PC-9 (cell line): Measurements from ENCODE around the gene DNAH9. TPM values are rescaled to one million over a fixed set of nuclear protein-coding genes. Genes with fewer than 3 reads are reported as not detected.
"Not testable (repeated sequence)": the region's sequence is repeated elsewhere in the genome, so short reads cannot be mapped to it uniquely, and the experiment has no call there.

ENCODE experiments used
- BruUV-seq: library from RNA; stranded (reverse); fragments of 400-500 nt; replicated peaks from 2 replicates; lab custom pipeline; 2021; lab: Mats Ljungman, UMichigan
- CTCF ChIA-PET: fragments of 300-600 bp; sonication (Branson Sonifier 250); formaldehyde crosslinking; loops from one replicate; lab custom pipeline; 2022; ENCODE audit warnings: antibody characterized with exemption; lab: Charles Lee
- POLR2A ChIA-PET: fragments of 300-600 bp; sonication (Branson Sonifier 250); formaldehyde crosslinking; loops from one replicate; lab custom pipeline; 2022; ENCODE audit warnings: antibody characterized with exemption; ENCODE audit not compliant: unreplicated experiment; lab: Charles Lee
- DNase-seq, 2 experiments: peaks; one replicate each; pipeline versions ENCODE4 v3.0.0 to v3.0.0-alpha.2; 2015 to 2022; ENCODE audit warnings: mixed read lengths in 1 of 2
- H2AFZ ChIP-seq: fragments of 200-600 bp; sonication (generic); 2 replicates; pipeline ENCODE4 v1.8.1; 2017; ENCODE audit warnings: antibody characterized with exemption
- H3F3A ChIP-seq: fragments of 200-600 bp; sonication (generic); 2 replicates; pipeline ENCODE4 v1.8.1; 2017; ENCODE audit warnings: antibody characterized with exemption, mild to moderate bottlenecking, low read depth; ENCODE audit not compliant: insufficient read depth
- H3K27ac ChIP-seq: fragments of 200-600 bp; sonication (generic); 2 replicates; pipeline ENCODE4 v1.6.1; 2016; ENCODE audit warnings: mixed run types
- H3K27me3 ChIP-seq: fragments of 200-600 bp; sonication (generic); 2 replicates; pipeline ENCODE4 v1.6.1; 2016; ENCODE audit warnings: low read depth, mixed run types; ENCODE audit not compliant: insufficient read depth
- H3K36me3 ChIP-seq: fragments of 200-600 bp; sonication (generic); 2 replicates; pipeline ENCODE4 v1.6.1; 2016; ENCODE audit warnings: low read depth, mixed run types
- H3K4me1 ChIP-seq: fragments of 200-600 bp; sonication (generic); replicated peaks from 2 replicates; pipeline ENCODE4 v1.6.1; 2016; ENCODE audit warnings: mixed run types; ENCODE audit not compliant: insufficient read depth
- H3K4me2 ChIP-seq: fragments of 200-600 bp; sonication (generic); 2 replicates; pipeline ENCODE4 v1.6.1; 2017; ENCODE audit warnings: mixed run types
- H3K4me3 ChIP-seq: fragments of 200-600 bp; sonication (generic); 2 replicates; pipeline ENCODE4 v1.6.1; 2016; ENCODE audit warnings: mixed run types
- H3K79me2 ChIP-seq: fragments of 200-600 bp; sonication (generic); 2 replicates; pipeline ENCODE4 v1.6.1; 2017; ENCODE audit warnings: low read depth, mixed run types
- H3K9me2 ChIP-seq: fragments of 200-600 bp; sonication (generic); 2 replicates; pipeline ENCODE4 v1.8.1; 2017; ENCODE audit warnings: mild to moderate bottlenecking; ENCODE audit not compliant: insufficient read depth
- H3K9me3 ChIP-seq: fragments of 200-600 bp; sonication (generic); 2 replicates; pipeline ENCODE4 v1.8.1; 2016; ENCODE audit warnings: low read depth; ENCODE audit not compliant: insufficient read depth
- H4K20me1 ChIP-seq: fragments of 200-600 bp; sonication (generic); 2 replicates; pipeline ENCODE4 v1.8.1; 2017; ENCODE audit not compliant: insufficient read depth
- CTCF ChIP-seq: fragments of 200-600 bp; sonication (generic); conservative IDR thresholded peaks from 2 replicates; pipeline ENCODE4 v1.6.1; 2017; ENCODE audit warnings: mixed run types, antibody characterized with exemption, mild to moderate bottlenecking, moderate library complexity
- EZH2 ChIP-seq: fragments of 200-600 bp; sonication (generic); IDR thresholded peaks from 2 replicates; pipeline ENCODE4 v1.8.0; 2017; ENCODE audit warnings: antibody characterized with exemption, low read depth
- intact Hi-C: fragments of 100-400 bp; cut with micrococcal nuclease; formaldehyde crosslinking; loops from one replicate; pipeline ENCODE4 v1.10.0; 2022; ENCODE audit not compliant: unreplicated experiment
- total RNA-seq: library from RNA; stranded (reverse); gene quantifications from 2 replicates; pipeline ENCODE4 v1.2.3, GENCODE V29; 2021

DNAH9 gene
- total RNA-seq, 1 experiment from 2014 or later = not detected

DNA sequence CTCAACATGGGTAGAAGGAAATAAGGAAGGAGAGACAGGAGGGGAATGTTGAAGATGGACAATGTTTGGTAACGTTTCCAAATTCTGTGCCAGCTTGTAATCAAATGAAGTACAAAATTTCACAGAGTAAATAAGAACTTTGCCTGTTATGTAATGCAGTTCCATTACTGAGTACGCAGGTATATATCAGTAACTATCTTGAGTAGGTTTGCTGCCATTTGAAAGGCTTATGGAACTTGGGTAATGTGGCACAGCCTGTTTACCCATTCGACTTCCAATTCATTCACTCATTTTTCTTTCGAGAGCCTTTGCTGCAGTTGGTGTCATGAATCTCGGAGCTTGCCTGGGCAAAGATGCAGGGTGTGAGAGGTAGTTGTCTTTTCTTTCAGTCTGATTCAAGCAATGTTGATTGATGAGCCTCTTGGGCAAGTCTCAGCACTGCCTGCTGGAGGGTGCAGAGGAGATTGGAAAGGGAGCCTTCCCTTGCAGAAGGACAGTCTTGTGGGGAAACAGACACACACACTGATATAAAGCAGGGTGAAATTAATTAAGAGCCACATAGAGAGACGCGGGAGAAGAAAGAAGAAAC lies 345.6 kb downstream of the DNAH9 start:
- TF ChIP-seq CTCF = no peak
- TF ChIP-seq EZH2 = no peak
- H3K27ac ChIP-seq = no peak overlapping the region
- no peaks in the 10 kb centered on the region for H3F3A ChIP-seq
- no peak for DNase-seq
- BruUV-seq = no TSS peak
- ChIA-PET POLR2A (no interaction called here), CTCF (no interaction called here)
- no peak overlapping the region for H3K4me3 ChIP-seq
- no peak overlapping the region for H3K4me2 ChIP-seq
- H3K9me2 ChIP-seq = no peaks in the 10 kb centered on the region
- no peaks in the 10 kb centered on the region for H3K9me3 ChIP-seq
- H3K4me1 ChIP-seq = no peaks in the 10 kb centered on the region
- H3K36me3 ChIP-seq = no peaks in the 10 kb centered on the region
- no peaks in the 10 kb centered on the region for H4K20me1 ChIP-seq
- peaks cover 4% of the 10 kb centered on the region; the same call in 1 of the 2 replicates for H3K27me3 ChIP-seq
- H2AFZ ChIP-seq = no peak overlapping the region
- H3K79me2 ChIP-seq = no peaks in the 10 kb centered on the region
- intact Hi-C loops = no loop called here

- no peaks in the 10 kb centered on the region for H3K9me2 ChIP-seq
- H4K20me1 ChIP-seq = no peaks in the 10 kb centered on the region
- POLR2A ChIA-PET = no interaction called here
- no peaks in the 10 kb centered on the region for H3F3A ChIP-seq
- intact Hi-C loops = no loop called here
- H3K27ac ChIP-seq = no peak overlapping the region
- H3K27me3 ChIP-seq = peaks cover 3% of the 10 kb centered on the region; the same call in 1 of the 2 replicates
- no peak for DNase-seq
- no TSS peak for BruUV-seq
- H3K36me3 ChIP-seq = no peaks in the 10 kb centered on the region
- H3K9me3 ChIP-seq = no peaks in the 10 kb centered on the region
- no peaks in the 10 kb centered on the region for H3K79me2 ChIP-seq
- H3K4me2 ChIP-seq = no peak overlapping the region
- TF ChIP-seq EZH2 (no peak), CTCF (no peak)
- H2AFZ ChIP-seq = no peak overlapping the region
- H3K4me3 ChIP-seq = no peak overlapping the region
- CTCF ChIA-PET = no interaction called here
- H3K4me1 ChIP-seq = no peaks in the 10 kb centered on the region
Measured at GRCh38 chr17:11944587-11944986, 346.3 kb downstream of the DNAH9 start.

DNA sequence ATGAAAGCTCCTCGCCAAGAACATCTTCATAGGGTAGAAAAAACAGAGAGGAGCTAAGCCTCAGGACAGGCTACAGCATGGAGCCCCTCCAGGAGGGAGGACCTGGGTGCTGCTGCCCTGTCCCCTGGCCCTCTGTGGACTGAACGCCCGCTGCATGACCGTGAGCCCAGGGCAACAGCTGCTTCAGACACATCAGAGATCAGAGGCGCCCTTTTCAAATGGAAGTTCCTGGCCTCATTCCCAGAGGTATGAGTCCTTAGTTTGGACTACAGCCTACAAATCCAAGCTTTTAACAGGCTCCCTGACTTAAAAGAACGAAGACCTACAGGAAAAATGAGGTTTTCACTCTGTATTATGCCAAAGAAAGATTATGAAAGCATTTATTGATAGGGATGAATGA lies 350.5 kb downstream of the DNAH9 start:
- H2AFZ ChIP-seq = no peak overlapping the region
- no peak overlapping the region for H3K4me2 ChIP-seq
- H3K36me3 ChIP-seq = no peaks in the 10 kb centered on the region
- H3F3A ChIP-seq = no peaks in the 10 kb centered on the region
- no peaks in the 10 kb centered on the region for H3K9me3 ChIP-seq
- ChIA-PET POLR2A (no interaction called here), CTCF (no interaction called here)
- DNase-seq = no peak
- BruUV-seq = no TSS peak
- no peaks in the 10 kb centered on the region for H3K9me2 ChIP-seq
- no peak overlapping the region for H3K4me3 ChIP-seq
- H3K27me3 ChIP-seq = no peaks in the 10 kb centered on the region; the same call in 1 of the 2 replicates
- no peak for TF ChIP-seq CTCF
- TF ChIP-seq EZH2 = no peak
- no peak overlapping the region for H3K27ac ChIP-seq
- no peaks in the 10 kb centered on the region for H3K79me2 ChIP-seq
- H3K4me1 ChIP-seq = no peaks in the 10 kb centered on the region
- intact Hi-C loops = no loop called here
- no peaks in the 10 kb centered on the region for H4K20me1 ChIP-seq

DNA sequence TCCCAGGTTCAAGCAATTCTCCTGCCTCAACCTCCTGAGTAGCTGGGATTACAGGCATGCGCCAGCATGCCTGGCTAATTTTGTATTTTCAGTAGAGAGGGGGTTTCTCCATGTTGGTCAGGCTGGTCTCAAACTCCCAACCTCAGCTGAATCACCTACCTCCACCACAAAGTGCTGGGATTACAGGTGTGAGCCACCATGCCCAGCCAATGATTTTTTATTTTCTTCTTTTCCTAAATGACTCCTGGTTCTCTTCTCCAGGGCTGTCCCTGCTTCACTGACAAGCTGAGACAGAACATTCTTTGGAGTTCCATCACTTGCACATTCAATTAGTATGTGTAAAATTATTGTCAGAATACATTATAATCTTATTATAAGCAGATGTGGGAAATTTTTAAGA lies 351.3 kb downstream of the DNAH9 start:
- H3K79me2 ChIP-seq, H3K9me2 ChIP-seq, H3K4me1 ChIP-seq, H3K27me3 ChIP-seq, CTCF ChIA-PET, intact Hi-C loops, H3K27ac ChIP-seq, DNase-seq, H3K36me3 ChIP-seq, H4K20me1 ChIP-seq, H3K4me3 ChIP-seq, H3K9me3 ChIP-seq, H2AFZ ChIP-seq, POLR2A ChIA-PET, H3K4me2 ChIP-seq, BruUV-seq, H3F3A ChIP-seq: not testable (repeated sequence)
